HG03280 (cell line): ENCODE results near the gene ACOD1.
A peak's percentile ranks its signal among the peaks of the same experiment; 100 is the strongest.
"Not testable (repeated sequence)": the region's sequence is repeated elsewhere in the genome, so short reads cannot be mapped to it uniquely, and the experiment has no call there.

Experiments
- ATAC-seq: cut with Tn5 transposase; IDR thresholded peaks from one replicate; pipeline ENCODE4 v1.9.1; 2021; ENCODE audit warnings: mild to moderate bottlenecking, moderate library complexity; ENCODE audit not compliant: unreplicated experiment

Gene ACOD1

GRCh38 chr13:76950101-76950500 lies 1.8 kb downstream of the ACOD1 start:
- no peak for ATAC-seq

- ATAC-seq = no peak
Measured at GRCh38 chr13:76953968-76954367, 5.7 kb downstream of the ACOD1 start.

GRCh38 chr13:76954538-76954937 lies 6.2 kb downstream of the ACOD1 start:
- ATAC-seq = no peak

- ATAC-seq = no peak
Measured at GRCh38 chr13:76955193-76955592, 6.9 kb downstream of the ACOD1 start.

- ATAC-seq = no peak
Measured at GRCh38 chr13:76955661-76956060, 7.3 kb downstream of the ACOD1 start.

GRCh38 chr13:76958841-76959432 lies 10.6 kb downstream of the ACOD1 start:
- no peak for ATAC-seq

GRCh38 chr13:76959734-76960133 lies 11.4 kb downstream of the ACOD1 start:
- not testable (repeated sequence) for ATAC-seq

- no peak for ATAC-seq
Measured at GRCh38 chr13:76965759-76966421, 17.6 kb downstream of the ACOD1 start.

- no peak for ATAC-seq
Measured at GRCh38 chr13:76967031-76967430, 18.7 kb downstream of the ACOD1 start.

GRCh38 chr13:76968041-76968440 lies 19.7 kb downstream of the ACOD1 start:
- ATAC-seq = no peak

GRCh38 chr13:76969488-76970365 lies 21.4 kb downstream of the ACOD1 start:
- ATAC-seq = no peak

- no peak for ATAC-seq
Measured at GRCh38 chr13:76971215-76971614, 22.9 kb downstream of the ACOD1 start.

GRCh38 chr13:76971851-76972829 lies 23.8 kb downstream of the ACOD1 start:
- ATAC-seq = no peak

GRCh38 chr13:76973920-76974617 lies 25.8 kb downstream of the ACOD1 start:
- no peak for ATAC-seq

- ATAC-seq = no peak
Measured at GRCh38 chr13:76974618-76974975, 26.3 kb downstream of the ACOD1 start.

GRCh38 chr13:76975863-76976262 lies 27.6 kb downstream of the ACOD1 start:
- ATAC-seq = no peak

- no peak for ATAC-seq
Measured at GRCh38 chr13:76976490-76976889, 28.2 kb downstream of the ACOD1 start.

GRCh38 chr13:76976929-76977328 lies 28.6 kb downstream of the ACOD1 start:
- ATAC-seq = no peak

GRCh38 chr13:76980075-76980718 lies 31.9 kb downstream of the ACOD1 start:
- peak; percentile 99 for ATAC-seq

GRCh38 chr13:76982061-76982460 lies 33.8 kb downstream of the ACOD1 start:
- no peak for ATAC-seq
